H1 (cell line): ENCODE results near the gene NANOGP8. TPM values are rescaled to one million over a fixed set of nuclear protein-coding genes. Genes with fewer than 3 reads are reported as not detected.

Source experiments
- CHD1 ChIP-seq: IDR thresholded peaks from 2 replicates; pipeline ENCODE4 v1.6.1; 2012; ENCODE audit warnings: low read depth, low read length, improper control_type of control experiment
- CHD7 ChIP-seq: fragments of 300-600 bp; sonication (generic); IDR thresholded peaks from 2 replicates; pipeline ENCODE4 v1.7.1; 2012; ENCODE audit warnings: low read length, moderate library complexity, mild to moderate bottlenecking, inconsistent platforms; ENCODE audit not compliant: insufficient replicate concordance
- JUND ChIP-seq: IDR thresholded peaks from 2 replicates; pipeline ENCODE4 v1.6.1; 2011; ENCODE audit warnings: mild to moderate bottlenecking, improper control_type of control experiment, low read length
- KDM5A ChIP-seq: fragments of 200-600 bp; IDR thresholded peaks from 2 replicates; pipeline ENCODE4 v1.7.1; 2012; ENCODE audit warnings: mild to moderate bottlenecking, low read length, inconsistent platforms, mixed read lengths
- RFX5 ChIP-seq: IDR thresholded peaks from 2 replicates; pipeline ENCODE4 v1.6.1; 2011; ENCODE audit warnings: low read depth, low read length, improper control_type of control experiment, borderline replicate concordance
- USF2 ChIP-seq: IDR thresholded peaks from 2 replicates; pipeline ENCODE4 v1.6.1; 2011; ENCODE audit warnings: low read length, improper control_type of control experiment
- YY1 ChIP-seq: IDR thresholded peaks from 2 replicates; pipeline ENCODE4 v1.6.1; 2011; ENCODE audit warnings: low read depth, mild to moderate bottlenecking, low read length
- polyA plus RNA-seq, 7 experiments: library from polyadenylated mRNA; depleted of rRNA in 3 of 7; stranded (reverse) in 5 of 7; unstranded in 2 of 7; fragments of >200 nt in 5 of 7; fragments of 200-250 nt in 2 of 7; gene quantifications; 1 replicate in 5 of 7; 2 replicates in 1 of 7; 4 replicates in 1 of 7; pipeline versions ENCODE4 v1.2.1 to v1.2.3, GENCODE V29; 2011 to 2013; ENCODE audit warnings: missing spikeins in 2 of 7, mixed read lengths in 2 of 7
- total RNA-seq: library from RNA; stranded (reverse); fragmentation: NEBNext Ultra II Directional; extraction: Animal tissue kit (Norgen Biotek cat#: 25700); gene quantifications from 2 replicates; pipeline ENCODE4 v1.2.1, GENCODE V29; 2021

The NANOGP8 gene
- total and polyA plus RNA-seq, 2 of the 8 experiments (the other 6 are each of a cell fraction or from before 2014, with no cell fraction given) = 23.3 to 40.6 TPM

GRCh38 chr15:35062738-35063099 lies 22.4 kb downstream of the NANOGP8 start (continued):
- TF ChIP-seq CHD7 (no peak), KDM5A (no peak), USF2 (no peak), CHD1 (no peak), JUND (no peak), YY1 (no peak), RFX5 (no peak)
